OCI-LY7 (cell line): ENCODE results near the gene PIGZ. TPM values are rescaled to one million over a fixed set of nuclear protein-coding genes. Genes with fewer than 3 reads are reported as not detected.

Experiments used
- BruUV-seq: library from RNA; stranded (reverse); fragments of 400-500 nt; replicated peaks from 2 replicates; lab custom pipeline; 2021; lab: Mats Ljungman, UMichigan
- CTCF ChIA-PET: fragments of 300-600 bp; sonication (Branson Sonifier 250); formaldehyde crosslinking; loops from one replicate; lab custom pipeline; 2022; ENCODE audit warnings: antibody characterized with exemption; ENCODE audit not compliant: unreplicated experiment; lab: Charles Lee
- POLR2A ChIA-PET: fragments of 300-600 bp; sonication (Branson Sonifier 250); formaldehyde crosslinking; loops from one replicate; lab custom pipeline; 2022; ENCODE audit warnings: antibody characterized with exemption; lab: Charles Lee
- DNase-seq: peaks from one replicate; pipeline ENCODE4 v3.0.0-alpha.2; 2015; ENCODE audit warnings: low spot score
- H2AFZ ChIP-seq: fragments of 200-600 bp; sonication (generic), shearing (Covaris generic); 2 replicates; pipeline ENCODE4 v1.6.1; 2014; ENCODE audit warnings: mild to moderate bottlenecking, antibody characterized with exemption, low read length, moderate library complexity
- H3K27ac ChIP-seq: fragments of 200-600 bp; sonication (generic); 2 replicates; pipeline ENCODE4 v1.5.1; 2014; ENCODE audit warnings: mixed run types, low read depth, mild to moderate bottlenecking, moderate library complexity, low read length, inconsistent platforms; ENCODE audit not compliant: poor library complexity, severe bottlenecking
- H3K36me3 ChIP-seq: fragments of 200-600 bp; sonication (generic); 2 replicates; pipeline ENCODE4 v1.6.1; 2014; ENCODE audit warnings: mild to moderate bottlenecking, antibody characterized with exemption, low read length, moderate library complexity, mixed read lengths; ENCODE audit not compliant: insufficient read depth
- H3K4me1 ChIP-seq: fragments of 200-600 bp; sonication (generic); 2 replicates; pipeline ENCODE4 v1.5.1; 2014; ENCODE audit warnings: mild to moderate bottlenecking, low read length; ENCODE audit not compliant: insufficient read depth, poor library complexity, severe bottlenecking
- H3K4me2 ChIP-seq: fragments of 200-600 bp; sonication (generic); 2 replicates; pipeline ENCODE4 v1.6.1; 2014; ENCODE audit warnings: mild to moderate bottlenecking, low read length
- H3K4me3 ChIP-seq: fragments of 200-600 bp; sonication (generic); 2 replicates; pipeline ENCODE4 v1.5.1; 2014; ENCODE audit warnings: mild to moderate bottlenecking, low read depth, low read length; ENCODE audit not compliant: poor library complexity, severe bottlenecking
- H3K79me2 ChIP-seq: fragments of 200-600 bp; sonication (generic); 2 replicates; pipeline ENCODE4 v1.6.1; 2016; ENCODE audit warnings: low read depth, mild to moderate bottlenecking, low read length, moderate library complexity, mixed read lengths; ENCODE audit not compliant: insufficient read depth
- H3K9me2 ChIP-seq: fragments of 200-600 bp; sonication (generic); 2 replicates; pipeline ENCODE4 v1.6.1; 2016; ENCODE audit warnings: mild to moderate bottlenecking, low read length, mixed read lengths; ENCODE audit not compliant: insufficient read depth
- H3K9me3 ChIP-seq: fragments of 200-600 bp; sonication (generic); 2 replicates; pipeline ENCODE4 v1.6.1; 2014; ENCODE audit warnings: mild to moderate bottlenecking, mixed run types, low read length, mixed read lengths
- H4K20me1 ChIP-seq: fragments of 200-600 bp; sonication (generic); 2 replicates; pipeline ENCODE4 v1.6.1; 2014; ENCODE audit warnings: mild to moderate bottlenecking, antibody characterized with exemption, low read length, moderate library complexity, mixed read lengths; ENCODE audit not compliant: insufficient read depth
- CTCF ChIP-seq: fragments of 200-600 bp; sonication (generic); conservative IDR thresholded peaks from 2 replicates; pipeline ENCODE4 v1.5.1; 2014; ENCODE audit warnings: mild to moderate bottlenecking, antibody characterized with exemption, low read length, moderate library complexity, mixed read lengths
- EZH2phosphoT487 ChIP-seq: fragments of 200-600 bp; sonication (generic); IDR thresholded peaks from 2 replicates; pipeline ENCODE4 v1.6.1; 2018; ENCODE audit warnings: low read depth, borderline replicate concordance, mild to moderate bottlenecking, mixed run types, antibody characterized with exemption, low read length, moderate library complexity, mixed read lengths
- intact Hi-C: fragments of 100-400 bp; cut with micrococcal nuclease; formaldehyde crosslinking; loops from one replicate; pipeline ENCODE4 v1.10.0; 2022; ENCODE audit not compliant: unreplicated experiment
- total RNA-seq, 2 experiments: library from RNA; depleted of rRNA in 1 of 2; stranded (reverse); fragments of >200 nt in 1 of 2; shearing (Covaris generic) in 1 of 2; gene quantifications; 2 replicates each; pipeline ENCODE4 v1.2.3, GENCODE V29; 2014 to 2022

Gene PIGZ
- total RNA-seq, 2 experiments from 2014 or later, result not detected

GRCh38 chr3:196983186-196983585 is 14.6 kb upstream of the PIGZ start:
- Histone ChIP-seq H3K9me2 (no peaks in the 10 kb centered on the region), H3K27ac (no peak overlapping the region), H3K9me3 (no peaks in the 10 kb centered on the region), H3K4me3 (no peak overlapping the region), H4K20me1 (no peaks in the 10 kb centered on the region), H3K36me3 (no peaks in the 10 kb centered on the region), H3K4me1 (peaks cover 4% of the 10 kb centered on the region), H3K79me2 (no peaks in the 10 kb centered on the region), H3K4me2 (no peak overlapping the region), H2AFZ (no peak overlapping the region)
- no peak for TF ChIP-seq EZH2phosphoT487
- no peak for TF ChIP-seq CTCF
- POLR2A ChIA-PET, result interaction anchor here (0.5 kb wide), 1 partner anchor 446 kb away, joined by 6 read pairs; no protein-coding TSS in a partner anchor
- intact Hi-C loops, result no loop called here
- DNase-seq, result no peak
- BruUV-seq, result no TSS peak
- CTCF ChIA-PET, result no interaction called here

- H3K79me2 ChIP-seq, result no peaks in the 10 kb centered on the region
- no peaks in the 10 kb centered on the region for H3K36me3 ChIP-seq
- no peaks in the 10 kb centered on the region for H3K9me2 ChIP-seq
- H4K20me1 ChIP-seq, result no peaks in the 10 kb centered on the region
- no peak overlapping the region for H3K4me2 ChIP-seq
- no peak for DNase-seq
- no peak overlapping the region for H3K4me3 ChIP-seq
- ChIA-PET CTCF (no interaction called here), POLR2A (no interaction called here)
- TF ChIP-seq EZH2phosphoT487 (no peak), CTCF (no peak)
- no peak overlapping the region for H3K27ac ChIP-seq
- intact Hi-C loops, result no loop called here
- BruUV-seq, result no TSS peak
- H3K4me1 ChIP-seq, result peaks cover 4% of the 10 kb centered on the region
- H3K9me3 ChIP-seq, result no peaks in the 10 kb centered on the region
- H2AFZ ChIP-seq, result no peak overlapping the region
These were observed 13.0 kb upstream of the PIGZ start for GRCh38 chr3:196981657-196982056.

DNA sequence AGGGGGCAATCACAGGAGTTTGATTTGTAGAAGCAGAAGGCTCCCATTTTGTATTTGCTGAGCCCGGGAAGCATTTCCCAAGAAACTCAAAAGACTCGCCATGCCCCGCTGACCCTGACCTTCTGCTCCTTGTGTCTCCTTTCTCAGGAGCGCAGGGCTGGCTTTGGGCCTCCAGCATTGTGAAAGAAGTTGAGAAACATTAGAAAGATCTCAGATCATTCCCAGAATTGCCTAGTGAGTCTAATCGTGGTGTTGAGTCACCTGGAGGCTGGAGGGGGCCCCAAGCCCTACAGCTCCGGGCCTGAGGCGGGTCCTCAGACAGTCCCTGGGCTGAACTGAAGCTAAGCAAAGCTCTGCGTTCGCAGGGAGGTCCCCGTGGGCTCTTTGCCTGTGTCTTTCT is 10.9 kb upstream of the PIGZ start:
- H3K4me3 ChIP-seq, result no peak overlapping the region
- no peaks in the 10 kb centered on the region for H3K9me2 ChIP-seq
- no peaks in the 10 kb centered on the region for H3K36me3 ChIP-seq
- no peak for TF ChIP-seq EZH2phosphoT487
- TF ChIP-seq CTCF, result no peak
- H3K9me3 ChIP-seq, result no peaks in the 10 kb centered on the region
- no peaks in the 10 kb centered on the region for H4K20me1 ChIP-seq
- peaks cover 4% of the 10 kb centered on the region for H3K4me1 ChIP-seq
- ChIA-PET CTCF (no interaction called here), POLR2A (no interaction called here)
- intact Hi-C loops, result loop anchor here (2.0 kb wide), 1 partner anchor 207 kb away; no protein-coding TSS in a partner anchor
- no peak overlapping the region for H3K4me2 ChIP-seq
- BruUV-seq, result no TSS peak
- no peak overlapping the region for H3K27ac ChIP-seq
- no peak for DNase-seq
- no peak overlapping the region for H2AFZ ChIP-seq
- no peaks in the 10 kb centered on the region for H3K79me2 ChIP-seq
